K562 (cell line): Measurements from ENCODE around the gene CAMP. TPM values are rescaled to one million over a fixed set of nuclear protein-coding genes. Genes with fewer than 3 reads are reported as not detected.

ENCODE experiments used
- CUX1 ChIP-seq: fragments of 200-800 bp; sonication (Bioruptor generic); IDR thresholded peaks from 2 replicates; pipeline ENCODE4 v1.6.1; 2016; ENCODE audit warnings: missing genetic modification characterization, missing compliant biosample characterization
- KDM2B ChIP-seq: fragments of 250-450 bp; sonication (Bioruptor Pico); IDR thresholded peaks from 2 replicates; pipeline ENCODE4 v1.8.0; 2021; ENCODE audit warnings: mild to moderate bottlenecking, moderate library complexity
- THRB ChIP-seq: fragments of 450-650 bp; formaldehyde crosslinking; conservative IDR thresholded peaks from 2 replicates; pipeline ENCODE4 v1.4.0; 2022; ENCODE audit warnings: mild to moderate bottlenecking, missing genetic modification characterization
- ZNF3 ChIP-seq: fragments of 250-450 bp; sonication (Bioruptor Pico); IDR thresholded peaks from 2 replicates; pipeline ENCODE4 v1.5.0; 2021; ENCODE audit warnings: mild to moderate bottlenecking, moderate library complexity
- polyA plus RNA-seq, 8 experiments: library from polyadenylated mRNA; depleted of rRNA in 4 of 8; stranded (reverse) in 5 of 8; unstranded in 3 of 8; fragments of >200 nt; fragmentation: Nextera tagmentation in 2 of 8; fragmentation: Illumina TruSeq in 1 of 8; extraction: Ambion mirVana in 2 of 8; extraction: Trizol in 1 of 8; gene quantifications; 2 replicates each; pipeline versions ENCODE4 v1.2.1 to v1.2.3, GENCODE V29; 2011 to 2014; ENCODE audit warnings: inconsistent platforms in 1 of 8, missing spikeins in 1 of 8
- total RNA-seq, 7 experiments: library from RNA; depleted of rRNA in 6 of 7; stranded (reverse); fragments of >200 nt in 6 of 7; fragmentation: Illumina TruSeq in 2 of 7; extraction: Trizol in 2 of 7; gene quantifications; 2 replicates each; pipeline versions ENCODE4 v1.2.1 to v1.2.3, GENCODE V29; 2011 to 2021; ENCODE audit warnings: low replicate concordance in 1 of 7

Gene CAMP
- total and polyA plus RNA-seq, 9 of the 15 experiments (the other 6 are each of a cell fraction or from before 2014, with no cell fraction given): 0.22 TPM; not detected in 8

GRCh38 chr3:48225587-48225986 lies 2.3 kb downstream of the CAMP start (continued):
- TF ChIP-seq CUX1 (CRISPR knock-in tag): no peak
- TF ChIP-seq KDM2B: no peak
- no peak for TF ChIP-seq ZNF3
- no peak for TF ChIP-seq THRB (CRISPR knock-in tag)
